ENCODE measurements around the gene TPM2.

Gene TPM2

DNA sequence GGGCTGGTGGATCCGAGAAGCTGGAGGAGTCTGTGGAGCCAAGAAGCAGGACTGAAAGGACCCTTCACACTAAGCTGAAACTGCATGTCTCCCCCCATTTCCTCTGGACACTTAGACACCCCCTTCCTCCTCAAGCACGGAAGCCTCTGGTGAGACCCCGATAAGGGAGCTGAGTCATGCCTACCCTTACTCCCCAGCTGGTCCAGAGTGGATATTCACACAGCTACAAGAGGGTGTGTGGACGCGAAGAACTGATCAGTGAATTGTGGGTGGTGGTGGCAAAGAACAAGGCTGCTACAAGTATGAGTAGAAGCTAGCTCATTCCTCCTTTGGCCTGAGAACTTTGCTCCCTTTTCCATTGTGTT lies 37.9 kb upstream of the TPM2 start:
- TF ChIP-seq CTCF (conservative IDR thresholded peaks at IDR 0.05) (no peak), ZFX (IDR thresholded peaks at IDR 0.05) (no peak)
- H3K27ac ChIP-seq, result no peak overlapping the region

DNA sequence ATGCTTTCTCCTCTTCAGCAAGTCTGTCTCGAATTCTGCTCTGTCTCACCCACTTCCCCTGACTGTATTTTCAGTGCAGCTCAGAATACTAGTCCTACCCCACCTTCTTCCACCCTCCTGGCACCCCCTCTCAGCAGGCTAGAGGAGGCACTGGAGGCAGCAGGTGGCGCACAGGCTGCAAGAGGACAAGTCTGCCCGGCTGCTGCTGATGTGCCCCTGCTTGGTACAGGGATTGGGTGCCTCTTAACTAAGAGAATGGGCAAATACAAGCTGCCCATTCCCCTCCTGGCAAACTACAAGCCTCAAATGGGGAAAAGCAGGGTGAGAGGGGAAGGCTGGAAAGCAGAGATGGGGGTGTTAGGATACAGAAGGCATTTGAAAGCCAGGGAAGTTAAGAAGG lies 37.2 kb upstream of the TPM2 start:
- TF ChIP-seq ZFX (IDR thresholded peaks at IDR 0.05) (no peak), CTCF (conservative IDR thresholded peaks at IDR 0.05) (no peak)
- H3K27ac ChIP-seq, result no peak overlapping the region

- TF ChIP-seq ZFX (IDR thresholded peaks at IDR 0.05), result no peak
- no peak for TF ChIP-seq CTCF (conservative IDR thresholded peaks at IDR 0.05)
- no peak overlapping the region for H3K27ac ChIP-seq
Observed at GRCh38 chr9:35725362-35725761, 35.6 kb upstream of the TPM2 start.

DNA sequence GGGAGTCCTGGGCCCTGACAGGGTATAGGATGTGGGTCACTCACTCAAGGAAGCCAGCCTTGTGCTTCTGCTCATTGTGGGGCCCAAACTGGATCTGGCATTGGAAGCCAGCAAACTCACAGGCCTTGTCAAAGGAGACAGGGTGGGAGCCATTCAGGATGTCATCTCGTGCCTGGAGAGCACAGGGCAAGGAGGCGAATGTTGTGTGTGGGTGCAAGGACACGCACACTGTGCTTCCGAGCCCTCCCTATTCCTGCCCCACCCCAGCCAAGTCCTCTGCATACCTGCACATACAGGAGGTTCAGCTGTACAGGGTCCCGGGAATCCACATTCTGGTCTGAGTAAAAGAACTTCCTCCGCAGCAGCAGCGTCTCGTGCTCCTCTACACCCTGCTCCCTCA lies 34.2 kb upstream of the TPM2 start:
- TF ChIP-seq CTCF (conservative IDR thresholded peaks at IDR 0.05) (no peak), ZFX (IDR thresholded peaks at IDR 0.05) (no peak)

DNA sequence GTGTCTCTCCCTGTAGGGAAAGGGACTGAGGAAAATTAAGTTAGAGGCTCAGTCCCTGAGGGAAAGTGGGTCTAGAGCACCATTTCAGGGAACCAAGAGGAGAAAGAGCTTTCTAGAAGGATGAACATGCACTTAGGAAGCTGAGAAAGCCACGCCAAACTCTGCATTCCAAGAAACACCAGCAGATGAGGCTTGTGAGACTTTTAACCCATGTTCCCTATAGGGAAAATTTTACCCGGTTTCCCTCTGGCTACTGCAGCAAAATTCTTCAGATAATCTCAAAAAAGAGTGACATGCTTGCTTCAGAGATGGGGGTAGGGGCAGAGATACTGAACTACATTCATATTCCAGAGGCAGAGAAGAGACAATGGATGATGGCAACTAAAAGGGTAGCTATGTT lies 33.7 kb upstream of the TPM2 start:
- H3K27ac ChIP-seq, result no peak overlapping the region
- TF ChIP-seq ZFX (IDR thresholded peaks at IDR 0.05) (no peak), CTCF (conservative IDR thresholded peaks at IDR 0.05) (no peak)

More for the DNA sequence above, 34.2 kb upstream of the TPM2 start:
- H3K27ac ChIP-seq, result no peak overlapping the region

- TF ChIP-seq CTCF (conservative IDR thresholded peaks at IDR 0.05), result no peak
- TF ChIP-seq ZFX (IDR thresholded peaks at IDR 0.05), result no peak
- H3K27ac ChIP-seq, result no peak overlapping the region
Observed at GRCh38 chr9:35719546-35719945, 29.8 kb upstream of the TPM2 start.

DNA sequence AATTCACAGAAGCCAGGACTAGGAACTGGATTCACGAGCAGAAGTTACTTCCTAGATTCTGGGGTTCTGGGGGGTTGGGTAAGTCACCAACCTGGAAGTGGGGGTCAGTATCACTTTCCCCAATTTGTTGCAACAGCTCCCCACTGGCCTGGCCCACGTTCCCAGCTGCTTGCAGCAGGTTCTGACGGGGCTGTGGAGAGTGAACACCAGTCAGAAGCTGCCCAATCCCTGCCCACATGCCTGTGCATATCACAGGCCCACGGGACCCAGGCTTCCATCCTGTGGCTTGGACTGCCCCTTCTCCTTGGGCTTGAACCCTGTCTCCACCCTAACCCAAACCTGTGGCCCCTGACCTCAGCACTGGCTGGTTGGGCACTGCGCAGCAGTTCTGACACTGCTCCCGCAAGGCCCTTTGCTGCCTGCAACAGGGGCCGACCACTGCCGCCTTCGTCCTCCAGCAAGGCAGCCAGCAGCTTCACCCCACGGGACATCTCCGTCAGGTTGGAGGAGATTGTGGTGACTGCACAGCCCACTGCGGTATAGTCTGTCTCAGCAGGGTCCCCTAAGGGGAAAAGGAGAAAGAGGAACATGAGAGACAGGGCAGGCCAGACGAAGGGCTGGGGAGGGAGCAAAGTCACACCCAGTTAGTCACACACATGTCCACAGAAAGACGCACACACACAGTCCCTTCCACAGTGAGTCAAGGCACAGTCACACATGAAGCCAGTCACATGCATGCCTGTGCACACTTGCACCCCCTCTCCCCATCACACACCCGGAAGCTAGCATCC lies 29.2 kb upstream of the TPM2 start:
- TF ChIP-seq CTCF (conservative IDR thresholded peaks at IDR 0.05) (no peak), ZFX (IDR thresholded peaks at IDR 0.05) (no peak)
- H3K27ac ChIP-seq, result no peak overlapping the region

Measured in C4-2B (cell line).